GM23338 (cell line): ENCODE results near the gene DPYD. TPM values are rescaled to one million over a fixed set of nuclear protein-coding genes. Genes with fewer than 3 reads are reported as not detected.

ENCODE experiments used
- ATAC-seq: fragments of 200-7000 bp; cut with Tn5 transposase; 3 replicates; pipeline ENCODE4 v1.9.1; 2020
- DNase-seq: peaks from one replicate; pipeline ENCODE4 v3.0.0-alpha.2; 2015; ENCODE audit warnings: low spot score
- H2AFZ ChIP-seq: fragments of 200-600 bp; sonication (generic); 2 replicates; pipeline ENCODE4 v1.8.0; 2016; ENCODE audit warnings: antibody characterized with exemption, mild to moderate bottlenecking, moderate library complexity
- H3F3A ChIP-seq: fragments of 200-600 bp; sonication (generic); replicated peaks from 2 replicates; pipeline ENCODE4 v1.8.0; 2017; ENCODE audit warnings: antibody characterized with exemption, mixed run types, low read depth
- H3K27ac ChIP-seq: fragments of 200-600 bp; sonication (generic); 2 replicates; pipeline ENCODE4 v1.6.1; 2016; ENCODE audit warnings: low read depth
- H3K27me3 ChIP-seq: fragments of 200-600 bp; sonication (generic); 2 replicates; pipeline ENCODE4 v1.8.0; 2016; ENCODE audit warnings: mild to moderate bottlenecking, mixed run types, moderate library complexity; ENCODE audit not compliant: insufficient read depth
- H3K36me3 ChIP-seq: fragments of 200-600 bp; sonication (generic); 2 replicates; pipeline ENCODE4 v1.8.0; 2016; ENCODE audit warnings: mild to moderate bottlenecking; ENCODE audit not compliant: insufficient read depth
- H3K4me1 ChIP-seq: fragments of 200-600 bp; sonication (generic); 2 replicates; pipeline ENCODE4 v1.8.0; 2016; ENCODE audit warnings: mild to moderate bottlenecking, moderate library complexity; ENCODE audit not compliant: insufficient read depth
- H3K4me2 ChIP-seq: fragments of 200-600 bp; sonication (generic); 2 replicates; pipeline ENCODE4 v1.7.1; 2017; ENCODE audit warnings: mixed run types
- H3K4me3 ChIP-seq: fragments of 200-600 bp; sonication (generic); 2 replicates; pipeline ENCODE4 v1.6.1; 2016; ENCODE audit warnings: mixed run types
- H3K79me2 ChIP-seq: fragments of 200-600 bp; sonication (generic); replicated peaks from 2 replicates; pipeline ENCODE4 v1.8.0; 2017; ENCODE audit warnings: mild to moderate bottlenecking; ENCODE audit not compliant: insufficient read depth
- H3K9me2 ChIP-seq: fragments of 200-600 bp; sonication (generic); 2 replicates; pipeline ENCODE4 v1.8.0; 2017; ENCODE audit not compliant: insufficient read depth
- H4K20me1 ChIP-seq: fragments of 200-600 bp; sonication (generic); replicated peaks from 2 replicates; pipeline ENCODE4 v1.8.0; 2017; ENCODE audit warnings: mild to moderate bottlenecking; ENCODE audit not compliant: insufficient read depth
- H3K27ac Mint-ChIP-seq: 2 replicates; pipeline ENCODE4 v1.8.0; 2020; ENCODE audit warnings: inconsistent platforms, mild to moderate bottlenecking, moderate library complexity, mixed read lengths
- H3K27me3 Mint-ChIP-seq: 3 replicates; pipeline ENCODE4 v1.8.0; 2022; ENCODE audit warnings: low read depth, mild to moderate bottlenecking, moderate library complexity, mixed read lengths, inconsistent platforms; ENCODE audit not compliant: insufficient read depth, poor library complexity
- H3K36me3 Mint-ChIP-seq: 3 replicates; pipeline ENCODE4 v1.8.0; 2021; ENCODE audit warnings: low read depth, mild to moderate bottlenecking, inconsistent platforms, moderate library complexity, mixed read lengths
- H3K4me1 Mint-ChIP-seq: 3 replicates; pipeline ENCODE4 v1.8.0; 2020; ENCODE audit warnings: mild to moderate bottlenecking, inconsistent platforms, mixed read lengths
- H3K4me3 Mint-ChIP-seq: 3 replicates; pipeline ENCODE4 v1.8.0; 2021; ENCODE audit warnings: moderate library complexity, mild to moderate bottlenecking, inconsistent platforms, mixed read lengths
- H3K9me3 Mint-ChIP-seq: 3 replicates; pipeline ENCODE4 v1.8.0; 2020; ENCODE audit warnings: moderate library complexity, mild to moderate bottlenecking, inconsistent platforms, mixed read lengths
- CREB1 ChIP-seq: fragments of 250-450 bp; sonication (Bioruptor Pico); IDR thresholded peaks from 2 replicates; pipeline ENCODE4 v1.5.0; 2020; ENCODE audit warnings: low read depth, mild to moderate bottlenecking, moderate library complexity
- CTCF ChIP-seq, 2 experiments: fragments of 200-600 bp in 1 of 2; sonication (generic) in 1 of 2; conservative IDR thresholded peaks; 2 replicates each; pipeline versions ENCODE4 v1.5.1 to v1.6.1; 2016 to 2017; ENCODE audit warnings: antibody characterized with exemption in 2 of 2, low read depth in 2 of 2, mild to moderate bottlenecking in 2 of 2, moderate library complexity in 1 of 2
- ETS1 ChIP-seq: IDR thresholded peaks from 2 replicates; pipeline ENCODE4 v1.6.1; 2016; ENCODE audit warnings: antibody characterized with exemption
- EZH2 ChIP-seq: fragments of 200-600 bp; sonication (generic); IDR thresholded peaks from one replicate; pipeline ENCODE4 v1.8.0; 2017; ENCODE audit warnings: antibody characterized with exemption, mild to moderate bottlenecking, low read depth; ENCODE audit not compliant: unreplicated experiment
- EZH2phosphoT487 ChIP-seq: fragments of 200-600 bp; sonication (generic); IDR thresholded peaks from one replicate; pipeline ENCODE4 v1.8.1; 2018; ENCODE audit warnings: antibody characterized with exemption; ENCODE audit not compliant: unreplicated experiment
- JUNB ChIP-seq: IDR thresholded peaks from one replicate; pipeline ENCODE4 v1.6.1; 2016; ENCODE audit warnings: antibody characterized with exemption; ENCODE audit not compliant: unreplicated experiment
- NANOG ChIP-seq: IDR thresholded peaks from 2 replicates; pipeline ENCODE4 v1.6.1; 2016; ENCODE audit warnings: antibody characterized with exemption, borderline replicate concordance
- POLR2AphosphoS5 ChIP-seq: IDR thresholded peaks from 2 replicates; pipeline ENCODE4 v1.6.1; 2016; ENCODE audit warnings: antibody characterized with exemption, low read depth
- REST ChIP-seq: IDR thresholded peaks from one replicate; pipeline ENCODE4 v1.6.1; 2018; ENCODE audit warnings: antibody characterized with exemption; ENCODE audit not compliant: unreplicated experiment
- STAT1 ChIP-seq: IDR thresholded peaks from one replicate; pipeline ENCODE4 v1.6.1; 2016; ENCODE audit warnings: antibody characterized with exemption; ENCODE audit not compliant: unreplicated experiment
- ZNF114 ChIP-seq: fragments of 250-450 bp; sonication (Bioruptor Pico); IDR thresholded peaks from 2 replicates; pipeline ENCODE4 v1.5.0; 2020; ENCODE audit warnings: mild to moderate bottlenecking, moderate library complexity
- ZNF331 ChIP-seq: fragments of 250-450 bp; sonication (Bioruptor Pico); IDR thresholded peaks from 2 replicates; pipeline ENCODE4 v1.5.0; 2020; ENCODE audit warnings: low read depth, mild to moderate bottlenecking, moderate library complexity
- ZNF462 ChIP-seq: fragments of 250-450 bp; sonication (Bioruptor Pico); IDR thresholded peaks from 2 replicates; pipeline ENCODE4 v1.5.0; 2020; ENCODE audit warnings: mild to moderate bottlenecking, moderate library complexity
- polyA plus RNA-seq: library from polyadenylated mRNA; unstranded; fragments of >200 nt; fragmentation: Nextera tagmentation; extraction: Ambion mirVana; gene quantifications from 2 replicates; pipeline ENCODE4 v1.2.1, GENCODE V29; 2016
- total RNA-seq: library from RNA; depleted of rRNA; stranded (reverse); fragments of >200 nt; shearing (Covaris generic); gene quantifications from 2 replicates; pipeline ENCODE4 v1.2.3, GENCODE V29; 2014

DPYD gene
- total and polyA plus RNA-seq, 2 experiments from 2014 or later, result 0.50 to 1.6 TPM

GRCh38 chr1:97877307-97877706, 43.5 kb downstream of the DPYD start:
- Histone ChIP-seq H3K4me3 (no peak overlapping the region), H3K36me3 (no peaks in the 10 kb centered on the region), H2AFZ (no peak overlapping the region; the same call in 1 of the 2 replicates), H3K27me3 (no peaks in the 10 kb centered on the region), H3K4me1 (no peaks in the 10 kb centered on the region), H3K27ac (no peak overlapping the region), H3K4me2 (no peak overlapping the region), H3K9me2 (no peaks in the 10 kb centered on the region), H4K20me1 (no peaks in the 10 kb centered on the region), H3K79me2 (no peaks in the 10 kb centered on the region), H3F3A (no peaks in the 10 kb centered on the region)
- DNase-seq (no peak), ATAC-seq (no peak)
- Mint-ChIP-seq H3K36me3 (no peaks in the 10 kb centered on the region), H3K9me3 (no peaks in the 10 kb centered on the region), H3K4me1 (no peaks in the 10 kb centered on the region), H3K27me3 (no peaks in the 10 kb centered on the region), H3K4me3 (no peak overlapping the region), H3K27ac (no peak overlapping the region)
- TF ChIP-seq NANOG, result no peak
- no peak for TF ChIP-seq ZNF114 (CRISPR knock-in tag)
- TF ChIP-seq REST, result no peak
- TF ChIP-seq JUNB, result no peak
- TF ChIP-seq EZH2phosphoT487, result no peak
- no peak for TF ChIP-seq CREB1
- TF ChIP-seq POLR2AphosphoS5, result no peak
- TF ChIP-seq EZH2, result no peak
- no peak for TF ChIP-seq CTCF (conservative IDR thresholded peaks at IDR 0.05; ENCODE audit: low read depth in 2 of 2)
- TF ChIP-seq ZNF331, result no peak
- no peak for TF ChIP-seq ETS1
- TF ChIP-seq ZNF462, result no peak
- no peak for TF ChIP-seq STAT1
